Mesothelial cell of epicardium (in vitro differentiated cells): Measurements from ENCODE around the gene MACROD2. TPM values are rescaled to one million over a fixed set of nuclear protein-coding genes. Genes with fewer than 3 reads are reported as not detected.

Experiments used
- DNase-seq, 2 experiments: peaks; one replicate each; pipeline ENCODE4 v3.0.0; 2021; ENCODE audit warnings: low spot score in 2 of 2; ENCODE audit not compliant: unreplicated experiment in 2 of 2
- H3K27ac Mint-ChIP-seq: 2 replicates; pipeline ENCODE4 v1.8.0; 2021; ENCODE audit warnings: mixed read lengths
- H3K27me3 Mint-ChIP-seq: 2 replicates; pipeline ENCODE4 v1.8.0; 2021; ENCODE audit warnings: low read depth, mixed read lengths
- H3K36me3 Mint-ChIP-seq: 2 replicates; pipeline ENCODE4 v1.8.0; 2021; ENCODE audit warnings: mixed read lengths
- H3K4me1 Mint-ChIP-seq: 2 replicates; pipeline ENCODE4 v1.8.0; 2021; ENCODE audit warnings: mixed read lengths
- H3K4me3 Mint-ChIP-seq: 2 replicates; pipeline ENCODE4 v1.8.0; 2021; ENCODE audit warnings: mild to moderate bottlenecking, moderate library complexity, mixed read lengths
- H3K9me3 Mint-ChIP-seq: 2 replicates; pipeline ENCODE4 v1.8.0; 2021; ENCODE audit warnings: mixed read lengths
- CTCF ChIP-seq: fragments of 200-600 bp; sonication (generic); IDR thresholded peaks from one replicate; pipeline ENCODE4 v1.5.0; 2021; ENCODE audit warnings: antibody characterized with exemption; ENCODE audit not compliant: unreplicated experiment
- total RNA-seq: library from RNA; stranded (reverse); gene quantifications from 3 replicates; pipeline ENCODE4 v1.2.1, GENCODE V29; 2021

The MACROD2 gene
- total RNA-seq, 1 donor from 2014 or later = 10.0 TPM

DNA sequence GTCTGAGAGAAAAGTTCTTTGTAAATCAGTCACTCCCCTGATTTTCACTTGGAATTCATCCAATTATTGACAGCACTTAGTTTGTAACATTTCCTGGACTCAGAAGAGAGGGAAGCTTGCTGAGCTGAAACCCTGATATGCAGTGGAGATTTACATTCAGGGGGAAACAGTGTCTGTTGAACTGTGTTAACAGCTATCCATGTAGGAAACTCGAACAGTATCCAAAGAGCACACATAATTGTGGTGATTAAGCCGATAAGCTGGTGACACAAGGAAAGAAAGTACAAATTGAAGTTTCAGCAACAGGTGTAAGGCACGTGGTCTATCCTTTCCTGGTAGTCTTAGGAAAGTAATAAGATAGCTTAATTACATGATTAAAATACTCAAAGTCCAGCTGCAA, 420.2 kb downstream of the MACROD2 start:
- no peak for DNase-seq

GRCh38 chr20:14418376-14418775, 423.1 kb downstream of the MACROD2 start:
- Mint-ChIP-seq H3K4me1 (peaks cover 29% of the 10 kb centered on the region), H3K36me3 (no peaks in the 10 kb centered on the region), H3K4me3 (no peak overlapping the region), H3K27ac (no peak overlapping the region), H3K9me3 (peaks cover 5% of the 10 kb centered on the region), H3K27me3 (no peaks in the 10 kb centered on the region)
- no peak for TF ChIP-seq CTCF
- DNase-seq = no peak

More for the DNA sequence above, 420.2 kb downstream of the MACROD2 start:
- Mint-ChIP-seq H3K27ac (peak overlapping the region; percentile 1), H3K9me3 (no peaks in the 10 kb centered on the region), H3K4me1 (peaks cover 41% of the 10 kb centered on the region), H3K27me3 (no peaks in the 10 kb centered on the region), H3K4me3 (no peak overlapping the region), H3K36me3 (no peaks in the 10 kb centered on the region)
- TF ChIP-seq CTCF = no peak

DNA sequence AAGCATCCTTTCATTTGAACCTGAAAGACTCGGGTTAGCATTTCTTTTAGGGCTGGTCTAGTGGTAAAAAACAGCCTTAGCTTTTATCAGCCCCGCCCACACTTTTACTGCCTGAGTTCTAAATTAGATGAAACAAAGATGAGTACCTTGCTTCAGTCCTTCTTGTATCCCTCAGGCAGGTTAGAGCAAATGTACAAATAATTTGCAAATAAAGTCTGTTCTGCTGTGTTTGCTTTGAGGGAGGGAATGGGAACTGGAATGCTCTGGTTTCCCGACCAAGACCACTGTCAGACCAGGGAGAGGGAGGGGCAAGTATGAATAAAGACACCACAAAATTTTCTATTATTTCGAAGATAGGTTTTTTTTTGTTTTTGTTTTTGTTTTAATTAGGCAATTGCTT, 427.6 kb downstream of the MACROD2 start:
- peaks cover 9% of the 10 kb centered on the region for H3K4me1 Mint-ChIP-seq
- H3K27me3 Mint-ChIP-seq = no peaks in the 10 kb centered on the region
- DNase-seq = no peak
- H3K27ac Mint-ChIP-seq = no peak overlapping the region
- H3K36me3 Mint-ChIP-seq = no peaks in the 10 kb centered on the region
- TF ChIP-seq CTCF = no peak
- H3K4me3 Mint-ChIP-seq = no peak overlapping the region
- H3K9me3 Mint-ChIP-seq = peaks cover 5% of the 10 kb centered on the region

GRCh38 chr20:14431568-14431967, 436.3 kb downstream of the MACROD2 start:
- H3K36me3 Mint-ChIP-seq = no peaks in the 10 kb centered on the region
- no peak for DNase-seq
- H3K27ac Mint-ChIP-seq = no peak overlapping the region
- no peak for TF ChIP-seq CTCF
- no peak overlapping the region for H3K4me3 Mint-ChIP-seq
- H3K27me3 Mint-ChIP-seq = no peaks in the 10 kb centered on the region
- H3K4me1 Mint-ChIP-seq = peaks cover 2% of the 10 kb centered on the region
- H3K9me3 Mint-ChIP-seq = peaks cover 8% of the 10 kb centered on the region

DNA sequence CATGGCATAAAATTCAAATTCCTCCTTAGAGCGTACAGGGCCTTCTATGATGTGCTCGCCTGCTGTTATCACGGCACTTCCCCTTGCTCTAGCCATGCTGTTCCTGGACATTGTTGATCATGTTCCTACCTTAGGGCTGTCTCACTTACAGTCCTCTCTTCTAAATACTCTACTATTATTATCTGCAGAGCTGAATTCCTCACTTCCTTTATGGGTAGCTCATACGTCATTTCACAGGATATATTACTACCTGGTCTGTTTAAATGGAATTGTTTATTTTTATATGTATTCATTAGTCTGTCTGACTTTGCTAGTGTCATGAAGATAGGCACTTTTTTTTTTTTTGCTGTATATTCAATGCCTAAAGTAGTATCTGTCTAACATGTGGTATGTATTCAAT, 436.8 kb downstream of the MACROD2 start:
- H3K4me1 Mint-ChIP-seq = peaks cover 2% of the 10 kb centered on the region
- no peak for DNase-seq
- no peak overlapping the region for H3K4me3 Mint-ChIP-seq
- H3K27ac Mint-ChIP-seq = no peak overlapping the region
- H3K36me3 Mint-ChIP-seq = no peaks in the 10 kb centered on the region
- peaks cover 8% of the 10 kb centered on the region for H3K9me3 Mint-ChIP-seq
- no peak for TF ChIP-seq CTCF
- H3K27me3 Mint-ChIP-seq = no peaks in the 10 kb centered on the region

DNA sequence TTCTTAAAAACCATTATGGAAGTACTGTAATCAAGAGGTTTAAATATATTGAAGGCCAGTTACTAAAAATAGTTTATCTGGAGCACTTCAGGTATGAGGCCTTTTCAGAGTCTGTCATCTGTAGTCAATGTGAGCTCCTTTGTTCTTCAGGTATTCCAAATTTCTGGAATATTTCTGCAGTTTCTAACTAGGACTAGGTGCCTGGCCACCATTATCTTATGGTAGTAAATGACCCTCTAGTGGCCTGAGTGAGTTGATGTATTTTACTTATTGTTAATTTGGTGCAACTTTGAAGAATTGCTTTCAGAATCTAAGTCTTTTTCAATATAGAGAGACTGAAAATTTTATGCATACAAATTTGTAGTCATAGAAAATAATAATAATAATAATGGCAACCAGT, 437.3 kb downstream of the MACROD2 start:
- Mint-ChIP-seq H3K27ac (no peak overlapping the region), H3K4me1 (peaks cover 2% of the 10 kb centered on the region), H3K36me3 (no peaks in the 10 kb centered on the region), H3K9me3 (peaks cover 8% of the 10 kb centered on the region), H3K27me3 (no peaks in the 10 kb centered on the region), H3K4me3 (no peak overlapping the region)
- TF ChIP-seq CTCF = no peak
- no peak for DNase-seq
